Fibroblast of peridontal ligament (primary cell): ENCODE measurements around the gene MINDY4.
A peak's percentile ranks its signal among the peaks of the same experiment; 100 is the strongest.

Source experiments
- DNase-seq: peaks from one replicate; pipeline ENCODE4 v3.0.0-alpha.2; 2010; ENCODE audit errors: extremely low read depth

MINDY4 gene

GRCh38 chr7:30743371-30744074, 27.7 kb upstream of the MINDY4 start:
- peak; percentile 57 for DNase-seq

DNA sequence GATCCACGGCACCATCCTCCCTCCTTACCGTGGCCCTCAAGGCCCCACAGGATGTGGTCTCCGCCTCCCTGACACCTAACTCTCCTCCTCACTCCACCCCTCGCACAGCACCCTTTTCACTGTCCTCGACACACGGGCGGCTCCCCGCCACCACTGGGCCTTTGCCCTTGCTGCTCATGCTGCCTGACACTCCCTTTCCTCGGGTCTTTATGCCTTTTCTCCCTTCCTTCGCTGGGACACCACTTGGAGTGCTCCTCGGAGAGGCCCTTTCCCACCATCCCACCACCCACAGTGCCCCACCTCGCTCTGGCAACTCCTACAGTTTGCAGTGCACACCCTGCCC, 27.2 kb upstream of the MINDY4 start:
- DNase-seq = no peak

DNA sequence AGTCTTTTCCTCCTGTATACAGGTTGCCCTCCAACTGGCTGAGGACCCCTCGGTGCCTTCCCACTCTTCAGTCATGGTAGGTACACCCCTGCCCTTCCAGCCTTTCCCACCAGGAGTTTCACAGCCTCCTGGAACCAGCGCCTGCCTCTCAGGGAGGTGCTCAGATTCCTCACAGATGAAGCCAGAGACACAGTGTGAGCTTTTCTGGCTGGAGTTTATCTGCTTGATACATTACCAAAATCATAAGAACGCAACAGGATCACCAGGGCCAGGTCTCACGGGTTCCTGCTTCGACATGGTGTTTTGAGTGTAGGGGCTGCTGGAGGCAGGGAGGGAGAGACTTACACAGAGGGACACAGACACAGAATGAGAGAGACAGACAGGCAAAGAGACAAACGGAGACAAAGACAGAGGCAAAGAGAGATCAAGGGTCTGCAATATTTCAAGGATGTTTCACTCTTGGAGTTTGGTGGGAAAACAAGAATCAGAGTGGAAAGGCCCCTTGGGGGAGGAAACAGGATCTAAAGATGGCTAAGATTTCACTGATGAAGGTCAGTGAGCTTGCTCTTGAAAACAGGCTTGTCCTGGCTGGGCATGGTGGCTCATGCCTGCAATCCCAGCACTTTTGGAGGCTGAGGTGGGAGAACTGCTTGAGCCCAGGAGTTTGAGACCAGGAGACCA, 25.8 kb upstream of the MINDY4 start:
- DNase-seq = no peak

GRCh38 chr7:30750010-30750409, 21.2 kb upstream of the MINDY4 start:
- no peak for DNase-seq

DNA sequence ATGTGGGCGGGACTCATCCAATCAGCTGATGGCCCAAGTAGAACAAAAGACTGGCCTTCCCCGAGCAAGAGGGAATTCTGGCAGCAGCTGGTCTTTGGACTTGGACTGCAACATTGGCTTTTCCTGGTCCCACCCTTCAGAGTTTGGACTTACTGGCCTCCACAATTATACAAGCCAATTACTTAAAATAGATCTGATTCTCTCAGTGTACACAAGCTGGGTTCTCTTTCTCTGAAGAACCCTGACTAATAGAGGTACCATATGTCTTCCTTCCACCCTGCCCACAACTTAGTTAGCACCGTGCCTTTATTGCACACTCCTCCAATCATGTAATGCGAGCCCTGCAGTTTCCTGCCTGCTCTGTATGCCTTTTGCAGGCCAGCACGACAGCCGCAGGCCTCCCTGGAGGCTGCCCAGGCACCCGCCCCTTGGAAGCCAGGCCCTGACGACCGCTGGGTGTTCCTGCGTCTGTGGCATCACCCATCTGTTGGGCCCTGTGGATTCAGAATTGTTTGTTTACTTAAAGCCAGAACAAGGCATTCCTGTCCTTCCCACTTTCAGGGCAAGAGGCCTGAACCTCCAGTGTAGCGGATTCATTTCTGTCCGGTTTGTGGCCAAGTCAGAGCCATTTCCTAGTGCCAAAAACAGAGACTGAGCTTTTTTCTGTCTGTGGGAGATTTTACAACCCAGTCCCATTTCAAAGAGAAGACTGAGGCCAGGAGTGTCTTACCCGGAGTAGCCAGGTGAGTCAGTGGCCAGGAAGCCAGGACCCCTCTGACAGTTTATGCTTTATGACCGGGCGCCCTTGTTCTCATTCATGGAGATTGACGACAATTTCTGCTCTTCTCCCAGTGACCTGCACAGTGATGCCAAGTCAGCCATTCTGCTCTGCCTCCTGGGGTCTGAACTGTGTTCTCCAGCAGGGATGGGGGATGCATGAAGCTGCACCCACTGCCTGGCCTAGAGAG, 20.2 kb upstream of the MINDY4 start:
- peak; percentile 99 for DNase-seq

DNA sequence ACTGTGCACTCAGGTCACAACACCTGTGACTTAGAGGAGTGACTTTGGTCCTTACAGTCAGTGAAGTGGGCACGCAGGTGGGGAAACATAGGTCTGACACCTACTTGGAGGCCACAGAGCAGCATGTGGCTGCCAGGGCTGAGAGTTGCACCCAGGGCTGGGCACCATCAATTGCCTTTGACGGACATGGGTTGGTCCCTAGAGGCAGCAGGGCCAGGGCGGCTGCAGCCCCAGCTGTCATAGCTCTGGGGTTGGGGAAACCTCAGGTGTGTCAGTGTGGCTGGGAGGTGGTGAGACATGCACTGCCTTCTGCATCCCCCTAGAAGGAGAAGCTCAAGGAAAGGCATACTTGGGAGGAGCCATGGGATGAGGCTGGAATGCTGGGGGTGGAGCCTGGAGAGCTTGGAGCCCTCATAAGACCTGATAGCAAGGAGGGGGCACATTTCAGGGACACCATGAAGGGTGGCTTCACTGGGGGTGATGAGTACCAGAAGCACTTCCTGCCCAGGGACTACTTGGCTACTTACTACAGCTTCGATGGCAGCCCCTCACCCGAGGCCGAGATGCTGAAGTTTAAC, 19.4 kb upstream of the MINDY4 start, which contains the start of gene INMT:
INMT (plus strand) TSS at position 440 of the 578 bp plus-strand sequence; CDS start at position 456, 16 bp downstream.
- DNase-seq = no peak

GRCh38 chr7:30752484-30752883, 18.7 kb upstream of the MINDY4 start:
- no peak for DNase-seq

GRCh38 chr7:30752979-30753378, 18.2 kb upstream of the MINDY4 start:
- peak; percentile 60 for DNase-seq

GRCh38 chr7:30754315-30754877, 16.8 kb upstream of the MINDY4 start:
- DNase-seq = no peak

DNA sequence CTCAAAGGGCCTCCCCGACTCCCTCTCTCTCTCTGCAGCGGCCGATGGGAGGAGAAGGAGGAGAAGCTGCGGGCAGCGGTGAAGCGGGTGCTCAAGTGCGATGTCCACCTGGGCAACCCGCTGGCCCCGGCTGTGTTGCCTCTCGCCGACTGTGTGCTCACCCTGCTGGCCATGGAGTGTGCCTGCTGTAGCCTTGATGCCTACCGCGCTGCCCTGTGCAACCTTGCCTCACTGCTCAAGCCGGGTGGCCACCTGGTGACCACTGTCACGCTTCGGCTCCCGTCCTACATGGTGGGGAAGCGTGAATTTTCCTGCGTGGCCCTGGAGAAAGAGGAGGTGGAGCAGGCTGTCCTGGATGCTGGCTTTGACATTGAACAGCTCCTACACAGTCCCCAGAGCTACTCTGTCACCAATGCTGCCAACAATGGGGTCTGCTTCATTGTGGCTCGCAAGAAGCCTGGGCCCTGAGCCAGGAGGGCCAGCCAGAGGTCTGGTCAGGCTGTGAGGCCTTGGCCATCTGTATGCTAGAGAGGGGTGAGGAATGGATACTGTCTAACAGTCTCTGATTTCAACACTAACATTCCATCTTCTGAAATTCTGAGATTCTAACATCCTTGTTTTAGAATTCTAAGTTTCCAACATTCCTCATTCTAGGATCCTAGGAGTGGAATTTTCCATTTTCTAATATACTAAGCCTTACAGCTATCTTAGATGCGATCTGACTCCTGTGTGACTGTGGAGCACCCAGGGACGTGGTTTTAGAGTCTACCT, 15.6 kb upstream of the MINDY4 start:
- peak; percentile 62 for DNase-seq

DNA sequence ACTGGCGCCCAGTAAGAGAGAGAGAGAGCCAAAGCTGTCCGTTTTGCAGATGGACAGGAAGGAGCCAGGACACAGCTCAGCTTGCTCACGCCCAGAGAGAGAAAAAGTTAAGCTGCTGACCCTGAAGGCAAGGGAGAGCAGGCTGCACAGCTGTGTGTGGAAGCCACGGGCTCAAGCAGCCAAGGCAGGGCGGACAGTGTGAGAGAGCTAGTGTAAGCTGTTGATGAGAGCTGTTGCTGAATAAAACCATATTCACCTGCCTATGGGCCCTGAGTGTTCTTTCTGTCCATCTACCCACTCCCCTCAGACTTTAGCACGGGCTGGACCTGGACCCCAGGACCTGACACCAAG, 13.9 kb upstream of the MINDY4 start:
- DNase-seq = no peak

DNA sequence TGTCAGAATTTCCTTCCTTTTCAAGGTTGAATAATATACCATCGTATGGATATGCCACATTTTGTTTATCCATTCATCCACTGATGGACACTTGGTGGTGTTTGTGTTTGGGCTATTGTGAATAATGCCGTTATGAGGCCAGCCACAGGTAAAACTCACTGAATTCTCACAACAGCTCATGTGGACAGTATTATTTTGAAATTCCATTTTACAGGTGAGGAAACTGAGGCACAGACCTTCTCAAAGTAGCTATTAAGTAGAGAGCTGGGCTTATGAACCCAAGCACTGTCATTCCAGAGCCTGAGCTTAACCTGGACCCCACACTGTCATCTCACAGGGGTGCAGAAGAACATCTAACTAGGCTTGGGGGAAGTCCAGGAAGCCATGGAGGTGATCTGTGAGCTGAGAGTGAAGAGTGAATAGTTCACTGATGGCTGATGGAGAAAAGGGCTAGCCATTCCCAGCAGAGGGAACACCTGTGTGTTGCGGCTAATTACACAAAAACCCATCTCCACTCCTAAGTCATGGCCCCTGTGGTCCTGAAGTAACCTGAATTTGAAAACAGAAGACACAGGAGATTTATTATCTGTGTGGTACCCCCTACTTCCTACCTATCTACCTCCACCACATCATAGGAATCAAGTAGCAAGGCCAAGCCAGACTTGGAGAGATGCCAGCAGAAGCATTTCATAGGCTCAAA, 10.6 kb upstream of the MINDY4 start:
- no peak for DNase-seq

GRCh38 chr7:30761214-30762156, 9.7 kb upstream of the MINDY4 start:
- DNase-seq = no peak

GRCh38 chr7:30764030-30764975, 6.9 kb upstream of the MINDY4 start:
- DNase-seq = peak; percentile 69

DNA sequence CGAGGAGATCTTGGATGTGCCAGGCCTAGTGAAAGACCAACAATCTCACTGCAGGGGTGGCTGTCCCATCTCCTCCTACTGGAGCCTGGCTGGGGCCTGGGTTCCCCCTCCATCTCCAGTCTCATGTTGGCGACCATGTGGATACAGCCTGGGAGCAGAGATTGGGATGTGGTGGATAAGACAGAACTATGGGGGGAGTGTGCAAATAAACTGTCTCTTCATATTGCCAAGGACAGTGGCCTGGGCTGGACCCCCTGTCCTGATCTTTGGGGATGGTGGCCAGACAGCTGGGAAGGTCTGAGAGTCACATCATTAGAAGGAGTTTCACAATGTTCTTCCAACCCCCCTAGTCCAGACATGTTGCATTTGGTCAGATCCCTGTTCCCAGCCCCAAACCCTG, 5.8 kb upstream of the MINDY4 start:
- no peak for DNase-seq

- no peak for DNase-seq
Observed at GRCh38 chr7:30770845-30771173, 408 bp upstream of the MINDY4 start.

GRCh38 chr7:30771880-30772425, 736 bp downstream of the MINDY4 start:
- no peak for DNase-seq

DNA sequence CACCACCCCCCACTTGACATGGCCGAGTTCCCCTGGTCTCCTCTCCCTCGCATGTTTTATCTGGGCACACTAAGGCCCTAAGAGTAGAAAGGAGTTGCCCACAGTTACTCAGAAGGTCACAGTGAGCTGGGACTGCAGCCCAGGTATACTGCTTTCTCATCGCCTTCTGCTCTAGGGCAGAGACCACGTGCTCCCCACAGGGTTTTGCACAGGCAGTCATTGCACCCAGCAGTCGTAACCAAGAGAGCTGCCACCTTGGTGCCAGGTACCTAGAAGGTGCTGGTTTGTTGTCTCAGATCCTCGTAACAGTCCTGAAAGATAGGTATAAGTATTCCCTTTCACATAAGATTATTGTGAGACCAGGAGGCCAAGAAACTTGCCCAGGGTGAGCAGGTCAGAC, 1.8 kb downstream of the MINDY4 start:
- no peak for DNase-seq
